Lung (tissue), 12 donors: ENCODE results near the gene PCSK7. TPM values are rescaled to one million over a fixed set of nuclear protein-coding genes. Genes with fewer than 3 reads are reported as not detected.
A peak's percentile ranks its signal among the peaks of the same experiment; 100 is the strongest.

Experiments
- ATAC-seq: fragments of 200-7000 bp; cut with Tn5 transposase; one replicate; pipeline ENCODE4 v1.9.1; 2020; ENCODE audit warnings: moderate number of reproducible peaks; ENCODE audit not compliant: insufficient read depth, low FRiP score
- DNase-seq, 3 donors: peaks; one replicate each; pipeline ENCODE4 v3.0.0-alpha.2; 2013 to 2017
- H3K27ac ChIP-seq, 2 donors: one replicate each; pipeline ENCODE4 v1.5.1; 2013; ENCODE audit warnings: mild to moderate bottlenecking in 2 of 2, moderate library complexity in 2 of 2, control low read depth in 1 of 2, inconsistent platforms in 1 of 2, low read depth in 1 of 2, low read length in 1 of 2
- H3K27me3 ChIP-seq, 3 donors: one replicate each; pipeline ENCODE4 v1.5.1; 2013; ENCODE audit warnings: low read length in 2 of 3; ENCODE audit not compliant: control insufficient read depth in 3 of 3, insufficient read depth in 3 of 3
- H3K36me3 ChIP-seq, 4 donors: one replicate each; pipeline ENCODE4 v1.5.1; 2013; ENCODE audit warnings: low read length in 4 of 4, mild to moderate bottlenecking in 1 of 4, moderate library complexity in 1 of 4; ENCODE audit not compliant: control insufficient read depth in 4 of 4, insufficient read depth in 4 of 4
- H3K4me1 ChIP-seq, 5 donors: one replicate each; pipeline ENCODE4 v1.5.1; 2013; ENCODE audit warnings: low read length in 5 of 5, mild to moderate bottlenecking in 2 of 5, moderate library complexity in 1 of 5; ENCODE audit not compliant: control insufficient read depth in 5 of 5, insufficient read depth in 5 of 5
- H3K4me3 ChIP-seq: one replicate; pipeline ENCODE4 v1.5.1; 2013; ENCODE audit warnings: mild to moderate bottlenecking, control low read depth, moderate library complexity
- H3K9ac ChIP-seq, 2 donors: one replicate each; pipeline ENCODE4 v1.5.1; 2013; ENCODE audit warnings: low read length in 2 of 2, control low read depth in 1 of 2; ENCODE audit not compliant: insufficient read depth in 1 of 2
- H3K9me3 ChIP-seq, 4 donors: one replicate each; pipeline ENCODE4 v1.5.1; 2013; ENCODE audit warnings: low read length in 3 of 4, mild to moderate bottlenecking in 1 of 4, moderate library complexity in 1 of 4; ENCODE audit not compliant: control insufficient read depth in 4 of 4, insufficient read depth in 3 of 4
- WGBS, 2 donors: extraction: QIAGEN DNeasy Blood & Tissue Kit; methylation state at CpG; one replicate each; pipeline ENCODE4 v1.1.7; 2013; 5-methylcytosine and 5-hydroxymethylcytosine counted together
- polyA plus RNA-seq, 2 donors: library from polyadenylated mRNA; stranded (reverse); fragments of 200-250 nt; gene quantifications; one replicate each; pipeline ENCODE4 v1.2.1, GENCODE V29; 2013
- total RNA-seq, 2 donors: library from RNA; depleted of rRNA in 1 of 2; stranded (reverse); fragments of >200 nt in 1 of 2; gene quantifications; one replicate each; pipeline ENCODE4 v1.2.1, GENCODE V29; 2014 to 2021
- TF ChIP-seq, protein P1 (sequence below): IDR thresholded peaks from 2 replicates; pipeline ENCODE4 v1.5.1; 2012; ENCODE audit warnings: mild to moderate bottlenecking; ENCODE audit errors: control extremely low read depth, extremely low read depth
- donor health status: control.
- donor health status: control.
- donor health status: Bipolar disorder and iron deficiency.
- donor health status: healthy.
- donor health status: DM: yes; HTN: yes; CAD: no.

PCSK7 gene
- total and polyA plus RNA-seq, 4 donors, result 29.2 to 82.5 (median 32.9) TPM

DNA sequence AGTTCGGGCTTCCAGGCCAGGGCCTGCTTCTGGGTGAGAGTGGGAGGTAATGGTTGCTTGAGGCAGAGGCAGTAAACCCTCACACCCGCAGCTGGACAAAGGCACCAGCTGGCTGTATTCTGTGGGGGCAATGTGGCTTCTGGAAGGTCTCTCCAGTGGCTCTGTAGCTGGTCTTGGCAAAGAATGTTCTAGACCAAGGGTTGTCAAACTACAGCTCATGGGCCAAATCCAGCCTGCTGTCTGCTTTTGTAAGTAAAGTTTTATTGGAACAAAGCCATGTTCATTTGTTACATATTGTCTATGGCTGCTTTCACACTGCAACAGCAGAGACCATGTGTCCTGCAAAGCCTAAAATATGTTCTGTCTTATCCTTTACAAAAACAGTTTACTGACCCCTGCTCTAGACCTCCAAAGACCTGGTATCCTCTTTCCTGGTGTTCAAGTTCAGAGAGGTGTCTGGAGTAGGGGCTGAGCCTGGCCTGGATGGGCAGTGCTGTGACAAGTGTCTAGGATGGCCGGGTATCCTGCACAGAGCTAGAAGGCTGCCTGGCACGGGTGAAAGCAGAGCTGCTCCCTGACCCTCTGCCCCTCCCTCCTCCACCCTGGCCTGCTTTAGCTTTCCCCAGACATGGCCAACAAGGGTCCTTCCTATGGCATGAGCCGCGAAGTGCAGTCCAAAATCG, 29.3 kb downstream of the PCSK7 start:
- ATAC-seq (no peak), DNase-seq (no peak)
- peak overlapping the region in 1 of 2 donors; percentile 52 for H3K27ac ChIP-seq
- H3K36me3 ChIP-seq, result peaks cover 0 to 23% (median 2%) of the 10 kb centered on the region in 4 donors
- H3K9ac ChIP-seq, result no peak overlapping the region
- no peaks in the 10 kb centered on the region for H3K9me3 ChIP-seq
- no peaks in the 10 kb centered on the region for H3K27me3 ChIP-seq
- WGBS, 2 donors, result 90% methylated on average over 7 of the region's 7 CpGs
- H3K4me1 ChIP-seq, result peaks cover 0 to 25% (median 0%) of the 10 kb centered on the region in 5 donors
- TF ChIP-seq, protein P1, sequence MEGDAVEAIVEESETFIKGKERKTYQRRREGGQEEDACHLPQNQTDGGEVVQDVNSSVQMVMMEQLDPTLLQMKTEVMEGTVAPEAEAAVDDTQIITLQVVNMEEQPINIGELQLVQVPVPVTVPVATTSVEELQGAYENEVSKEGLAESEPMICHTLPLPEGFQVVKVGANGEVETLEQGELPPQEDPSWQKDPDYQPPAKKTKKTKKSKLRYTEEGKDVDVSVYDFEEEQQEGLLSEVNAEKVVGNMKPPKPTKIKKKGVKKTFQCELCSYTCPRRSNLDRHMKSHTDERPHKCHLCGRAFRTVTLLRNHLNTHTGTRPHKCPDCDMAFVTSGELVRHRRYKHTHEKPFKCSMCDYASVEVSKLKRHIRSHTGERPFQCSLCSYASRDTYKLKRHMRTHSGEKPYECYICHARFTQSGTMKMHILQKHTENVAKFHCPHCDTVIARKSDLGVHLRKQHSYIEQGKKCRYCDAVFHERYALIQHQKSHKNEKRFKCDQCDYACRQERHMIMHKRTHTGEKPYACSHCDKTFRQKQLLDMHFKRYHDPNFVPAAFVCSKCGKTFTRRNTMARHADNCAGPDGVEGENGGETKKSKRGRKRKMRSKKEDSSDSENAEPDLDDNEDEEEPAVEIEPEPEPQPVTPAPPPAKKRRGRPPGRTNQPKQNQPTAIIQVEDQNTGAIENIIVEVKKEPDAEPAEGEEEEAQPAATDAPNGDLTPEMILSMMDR, result no peak
- H3K4me3 ChIP-seq, result peak overlapping the region; percentile 9

DNA sequence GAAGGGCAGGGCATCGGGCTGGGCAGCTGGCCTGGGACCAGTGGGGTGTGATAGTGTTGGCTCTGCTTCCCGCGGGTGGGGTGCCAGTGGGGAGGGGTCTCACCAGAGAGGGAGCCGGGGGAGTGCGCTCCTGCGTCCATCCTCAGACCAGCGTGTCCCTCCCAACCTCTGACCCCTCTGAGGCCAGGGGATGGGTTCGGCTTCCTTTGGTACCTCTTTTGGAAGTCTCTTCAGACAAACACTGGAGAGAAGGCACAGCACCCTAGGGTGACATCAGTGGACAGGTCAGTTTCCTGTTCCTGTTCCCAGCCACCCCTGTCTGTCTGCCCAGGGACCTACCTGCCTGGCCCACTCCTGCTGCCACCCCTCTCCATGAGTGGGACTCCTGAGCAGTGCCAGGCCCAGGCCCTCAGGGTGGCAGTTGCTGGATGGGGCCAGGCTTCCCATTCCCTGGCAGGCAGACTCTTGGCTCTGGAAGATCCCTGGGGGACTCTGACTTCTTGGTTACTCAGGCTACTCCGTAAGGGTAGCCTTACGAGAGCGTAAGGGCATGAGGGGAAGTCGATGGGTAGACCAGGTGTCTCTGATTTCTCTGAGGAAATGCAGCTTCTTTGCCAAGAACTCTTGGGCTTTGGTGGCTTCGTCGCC, 30.1 kb downstream of the PCSK7 start:
- ATAC-seq (no peak), DNase-seq (no peak)
- TF ChIP-seq, protein P1, result no peak
- WGBS, 2 donors, result 68 to 72% methylated on average over 14 of the region's 14 CpGs
- H3K27ac ChIP-seq, result peak overlapping the region in 1 of 2 donors; percentile 63
- no peak overlapping the region for H3K9ac ChIP-seq
- H3K36me3 ChIP-seq, result peaks cover 0 to 25% (median 2%) of the 10 kb centered on the region in 4 donors
- H3K4me1 ChIP-seq, result peaks cover 0 to 25% (median 0%) of the 10 kb centered on the region in 5 donors
- H3K4me3 ChIP-seq, result peak overlapping the region; percentile 23
- H3K9me3 ChIP-seq, result no peaks in the 10 kb centered on the region
- no peaks in the 10 kb centered on the region for H3K27me3 ChIP-seq

DNA sequence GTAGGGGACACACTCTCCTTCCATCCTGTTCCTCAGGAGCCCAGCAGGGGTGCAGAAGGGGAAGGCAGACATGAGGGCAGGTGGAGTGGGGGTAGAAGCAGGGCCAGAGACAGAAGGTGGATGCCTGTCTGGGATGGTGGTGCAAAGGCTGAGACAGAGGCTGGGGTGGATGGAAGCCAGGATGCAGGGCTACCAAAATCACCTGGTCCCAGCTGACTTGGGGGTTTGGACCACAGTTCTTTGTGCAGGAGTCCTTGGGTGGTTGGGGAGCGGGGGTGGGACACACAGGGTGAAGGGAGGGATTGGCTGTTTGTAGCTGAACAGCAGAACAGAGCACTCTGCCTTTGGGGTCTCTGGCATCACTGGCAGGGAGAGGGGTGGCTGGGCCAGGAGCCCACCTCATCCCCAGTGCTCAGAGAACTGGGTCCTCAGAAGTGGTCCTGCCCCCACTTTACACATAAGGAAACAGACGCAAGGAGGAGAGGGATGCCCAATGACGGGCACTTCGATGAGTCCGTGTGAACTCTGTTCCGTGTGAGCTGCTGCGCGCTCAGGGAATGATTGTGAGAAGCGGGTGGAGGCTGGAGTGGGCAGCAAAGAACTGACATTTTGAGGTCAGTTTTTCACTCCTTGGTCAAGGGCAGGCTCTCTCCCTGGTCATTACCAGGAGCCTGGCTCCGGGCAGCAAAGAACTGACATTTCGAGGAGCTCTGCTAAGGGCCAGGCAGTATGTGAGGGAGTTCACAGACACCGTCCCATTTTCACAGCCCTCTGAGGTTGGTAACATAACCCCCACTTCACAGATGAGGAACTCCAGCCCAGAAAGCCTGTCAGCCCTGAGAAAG, 30.8 kb downstream of the PCSK7 start:
- Histone ChIP-seq H3K36me3 (peaks cover 0 to 28% (median 2%) of the 10 kb centered on the region in 4 donors), H3K27me3 (no peaks in the 10 kb centered on the region), H3K27ac (peak overlapping the region in 1 of 2 donors; percentile 63), H3K9ac (no peak overlapping the region), H3K4me1 (peaks cover 0 to 25% (median 0%) of the 10 kb centered on the region in 5 donors), H3K9me3 (no peaks in the 10 kb centered on the region), H3K4me3 (peak overlapping the region; percentile 27)
- no peak for ATAC-seq
- no peak for DNase-seq
- 79 to 85% methylated on average over 12 of the region's 12 CpGs for WGBS, 2 donors
- TF ChIP-seq, protein P1, result no peak
